ENCODE measurements around the gene INTS6L.

Gene INTS6L

GRCh38 chrX:135544338-135544948 lies 24.0 kb downstream of the INTS6L start:
- Histone ChIP-seq H3K9me3 (ENCODE audit: insufficient read depth, low read depth, low read length) (no peaks in the 10 kb centered on the region), H3K4me3 (ENCODE audit: low read length, poor library complexity, severe bottlenecking) (no peak overlapping the region), H3K9ac (ENCODE audit: low read depth, low read length, poor library complexity, severe bottlenecking) (no peak overlapping the region), H3K4me2 (ENCODE audit: low read depth, low read length, poor library complexity, severe bottlenecking) (no peak overlapping the region), H3K36me3 (ENCODE audit: insufficient read depth, low read length) (peaks cover 30% of the 10 kb centered on the region; the same call in 1 of the 2 replicates), H3K79me2 (ENCODE audit: insufficient read depth, low read length) (peaks cover 54% of the 10 kb centered on the region), H4K20me1 (ENCODE audit: insufficient read depth, low read length, poor library complexity, severe bottlenecking) (peaks cover 11% of the 10 kb centered on the region), H3K27me3 (ENCODE audit: insufficient read depth, low read length, poor library complexity, severe bottlenecking) (no peaks in the 10 kb centered on the region), H2AFZ (ENCODE audit: low read length) (no peak overlapping the region), H3K4me1 (ENCODE audit: insufficient read depth, low read length, poor library complexity, severe bottlenecking) (no peaks in the 10 kb centered on the region), H3K9me2 (replicated peaks; ENCODE audit: low read depth, low read length) (no peaks in the 10 kb centered on the region), H3F3A (ENCODE audit: low read depth) (no peaks in the 10 kb centered on the region)
- TF ChIP-seq CTCF (conservative IDR thresholded peaks at IDR 0.05; ENCODE audit: low read length) (no peak), EZH2phosphoT487 (IDR thresholded peaks at IDR 0.05; ENCODE audit: borderline replicate concordance) (no peak)

- Histone ChIP-seq H3F3A (ENCODE audit: low read depth) (no peaks in the 10 kb centered on the region), H3K4me1 (ENCODE audit: insufficient read depth, low read length, poor library complexity, severe bottlenecking) (no peaks in the 10 kb centered on the region), H4K20me1 (ENCODE audit: insufficient read depth, low read length, poor library complexity, severe bottlenecking) (peaks cover 11% of the 10 kb centered on the region), H3K4me3 (ENCODE audit: low read length, poor library complexity, severe bottlenecking) (no peak overlapping the region), H2AFZ (ENCODE audit: low read length) (no peak overlapping the region), H3K27me3 (ENCODE audit: insufficient read depth, low read length, poor library complexity, severe bottlenecking) (no peaks in the 10 kb centered on the region), H3K36me3 (ENCODE audit: insufficient read depth, low read length) (peaks cover 64% of the 10 kb centered on the region; the same call in 1 of the 2 replicates), H3K9ac (ENCODE audit: low read depth, low read length, poor library complexity, severe bottlenecking) (no peak overlapping the region), H3K9me2 (replicated peaks; ENCODE audit: low read depth, low read length) (no peaks in the 10 kb centered on the region), H3K9me3 (ENCODE audit: insufficient read depth, low read depth, low read length) (no peaks in the 10 kb centered on the region), H3K79me2 (ENCODE audit: insufficient read depth, low read length) (peaks cover 26% of the 10 kb centered on the region; the same call in 1 of the 2 replicates), H3K4me2 (ENCODE audit: low read depth, low read length, poor library complexity, severe bottlenecking) (no peak overlapping the region)
- TF ChIP-seq EZH2phosphoT487 (IDR thresholded peaks at IDR 0.05; ENCODE audit: borderline replicate concordance) (no peak), CTCF (conservative IDR thresholded peaks at IDR 0.05; ENCODE audit: low read length) (no peak)
Observed at GRCh38 chrX:135547767-135548166, 27.3 kb downstream of the INTS6L start.

GRCh38 chrX:135549519-135549918 lies 29.1 kb downstream of the INTS6L start:
- Histone ChIP-seq H3K36me3 (ENCODE audit: insufficient read depth, low read length) (peaks cover 75% of the 10 kb centered on the region; the same call in 1 of the 2 replicates), H4K20me1 (ENCODE audit: insufficient read depth, low read length, poor library complexity, severe bottlenecking) (peaks cover 5% of the 10 kb centered on the region), H3K4me3 (ENCODE audit: low read length, poor library complexity, severe bottlenecking) (no peak overlapping the region), H3K9ac (ENCODE audit: low read depth, low read length, poor library complexity, severe bottlenecking) (no peak overlapping the region), H2AFZ (ENCODE audit: low read length) (no peak overlapping the region), H3K27me3 (ENCODE audit: insufficient read depth, low read length, poor library complexity, severe bottlenecking) (no peaks in the 10 kb centered on the region), H3K9me2 (replicated peaks; ENCODE audit: low read depth, low read length) (no peaks in the 10 kb centered on the region), H3K9me3 (ENCODE audit: insufficient read depth, low read depth, low read length) (no peaks in the 10 kb centered on the region), H3K4me1 (ENCODE audit: insufficient read depth, low read length, poor library complexity, severe bottlenecking) (no peaks in the 10 kb centered on the region), H3K4me2 (ENCODE audit: low read depth, low read length, poor library complexity, severe bottlenecking) (no peak overlapping the region), H3K79me2 (ENCODE audit: insufficient read depth, low read length) (peaks cover 13% of the 10 kb centered on the region; the same call in 1 of the 2 replicates), H3F3A (ENCODE audit: low read depth) (no peaks in the 10 kb centered on the region)
- TF ChIP-seq CTCF (conservative IDR thresholded peaks at IDR 0.05; ENCODE audit: low read length) (no peak), EZH2phosphoT487 (IDR thresholded peaks at IDR 0.05; ENCODE audit: borderline replicate concordance) (no peak)
